GM12801 (cell line): ENCODE data around the gene CCNL2.

ENCODE experiments used
- CTCF ChIP-seq: IDR thresholded peaks from one replicate; pipeline ENCODE4 v1.5.1; 2011; ENCODE audit warnings: control low read depth; ENCODE audit not compliant: insufficient read length; ENCODE audit errors: extremely low read depth

CCNL2 gene

GRCh38 chr1:1352786-1353388 lies 46.2 kb downstream of the CCNL2 start:
- TF ChIP-seq CTCF: no peak

GRCh38 chr1:1351511-1352427 lies 47.4 kb downstream of the CCNL2 start:
- TF ChIP-seq CTCF: no peak

GRCh38 chr1:1349256-1350012 lies 49.7 kb downstream of the CCNL2 start, which contains the start of gene DVL1:
DVL1 (minus strand) TSS chr1:1349418; CDS start chr1:1349065, 353 bp downstream.
- no peak for TF ChIP-seq CTCF

GRCh38 chr1:1348420-1349255 lies 50.5 kb downstream of the CCNL2 start:
- no peak for TF ChIP-seq CTCF

GRCh38 chr1:1347663-1348419 lies 51.3 kb downstream of the CCNL2 start:
- no peak for TF ChIP-seq CTCF

GRCh38 chr1:1347026-1347595 lies 52.0 kb downstream of the CCNL2 start:
- TF ChIP-seq CTCF: no peak
